Colonic mucosa (tissue), 4 donors: ENCODE results near the gene ARHGAP22. TPM values are rescaled to one million over a fixed set of nuclear protein-coding genes. Genes with fewer than 3 reads are reported as not detected.

Experiments
- DNase-seq: peaks from one replicate; pipeline ENCODE4 v3.0.0-alpha.2; 2020
- H3K27ac ChIP-seq: fragments of 200-600 bp; one replicate; pipeline ENCODE4 v1.8.0; 2021
- H3K27me3 ChIP-seq: fragments of 200-600 bp; one replicate; pipeline ENCODE4 v1.8.0; 2021
- H3K36me3 ChIP-seq: fragments of 200-600 bp; one replicate; pipeline ENCODE4 v1.8.0; 2021
- H3K4me1 ChIP-seq: fragments of 200-600 bp; one replicate; pipeline ENCODE4 v1.8.0; 2021; ENCODE audit warnings: mild to moderate bottlenecking
- H3K4me3 ChIP-seq: fragments of 200-600 bp; one replicate; pipeline ENCODE4 v1.8.0; 2021
- H3K9ac ChIP-seq, 2 donors: one replicate each; pipeline ENCODE4 v1.7.0; 2013; ENCODE audit warnings: control low read depth in 2 of 2, low read depth in 2 of 2, low read length in 2 of 2
- H3K9me3 ChIP-seq: fragments of 200-600 bp; one replicate; pipeline ENCODE4 v1.8.0; 2021
- CTCF ChIP-seq: fragments of 200-600 bp; IDR thresholded peaks from one replicate; pipeline ENCODE4 v1.8.0; 2022; ENCODE audit warnings: antibody characterized with exemption, mild to moderate bottlenecking
- intact Hi-C: fragments of 100-400 bp; cut with DNase I; formaldehyde crosslinking; loops from one replicate; pipeline ENCODE4 v1.14.1; 2022
- total RNA-seq, 2 donors: library from RNA; stranded (reverse); fragmentation: NEBNext Ultra II Directional in 1 of 2; extraction: Animal tissue kit (Norgen Biotek cat#: 25700) in 1 of 2; gene quantifications; one replicate each; pipeline ENCODE4 v1.2.1, GENCODE V29; 2021
- donor health status: healthy.
- donor health status: DM: no; HTN: no; CAD: no.
- donor health status: DM: no; HTN: no; CAD: no.

ARHGAP22 gene
- total RNA-seq, 2 donors from 2014 or later, result 0.86 to 1.6 TPM

- intact Hi-C loops, result no loop called here
- no peaks in the 10 kb centered on the region for H3K4me1 ChIP-seq
- peak; percentile 4 for DNase-seq
Observed at GRCh38 chr10:48494611-48495010, 110.3 kb downstream of the ARHGAP22 start.

DNA sequence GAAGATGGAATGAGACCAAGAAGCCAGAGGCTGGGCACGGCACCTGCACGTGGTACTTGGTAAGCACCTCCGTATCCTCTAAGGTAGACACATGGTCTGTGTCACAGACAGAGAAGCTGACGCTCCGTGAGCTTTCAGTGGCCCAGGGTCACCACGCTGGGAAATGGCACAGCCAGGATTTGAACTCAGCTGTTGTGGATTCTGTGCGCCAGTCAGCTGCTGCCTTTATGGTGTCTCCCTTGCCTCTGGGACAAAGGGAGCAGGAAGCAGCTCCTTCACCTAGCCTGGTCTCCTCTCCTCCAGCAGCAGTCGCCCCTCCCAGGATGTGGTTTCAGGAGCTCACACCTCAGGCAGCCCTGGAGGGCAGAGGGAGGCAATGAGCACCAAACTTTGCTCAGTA lies 110.8 kb downstream of the ARHGAP22 start:
- TF ChIP-seq CTCF, result no peak
- DNase-seq, result peak; percentile 6
- intact Hi-C loops, result no loop called here

More at GRCh38 chr10:48494611-48495010, 110.3 kb downstream of the ARHGAP22 start:
- Histone ChIP-seq H3K27ac (no peak overlapping the region), H3K9ac (no peak overlapping the region), H3K9me3 (no peaks in the 10 kb centered on the region), H3K36me3 (no peaks in the 10 kb centered on the region), H3K27me3 (no peaks in the 10 kb centered on the region), H3K4me3 (no peak overlapping the region)
- no peak for TF ChIP-seq CTCF

GRCh38 chr10:48493083-48493871 lies 111.6 kb downstream of the ARHGAP22 start:
- Histone ChIP-seq H3K9me3 (no peaks in the 10 kb centered on the region), H3K27me3 (no peaks in the 10 kb centered on the region), H3K4me1 (no peaks in the 10 kb centered on the region), H3K4me3 (no peak overlapping the region), H3K9ac (no peak overlapping the region), H3K36me3 (no peaks in the 10 kb centered on the region), H3K27ac (no peak overlapping the region)
- intact Hi-C loops, result no loop called here
- no peak for TF ChIP-seq CTCF
- peak; percentile 16 for DNase-seq

More for the DNA sequence above, 110.8 kb downstream of the ARHGAP22 start:
- no peak overlapping the region for H3K9ac ChIP-seq
- no peaks in the 10 kb centered on the region for H3K36me3 ChIP-seq
- no peak overlapping the region for H3K27ac ChIP-seq
- no peaks in the 10 kb centered on the region for H3K4me1 ChIP-seq
- H3K9me3 ChIP-seq, result no peaks in the 10 kb centered on the region
- H3K4me3 ChIP-seq, result no peak overlapping the region
- no peaks in the 10 kb centered on the region for H3K27me3 ChIP-seq

DNA sequence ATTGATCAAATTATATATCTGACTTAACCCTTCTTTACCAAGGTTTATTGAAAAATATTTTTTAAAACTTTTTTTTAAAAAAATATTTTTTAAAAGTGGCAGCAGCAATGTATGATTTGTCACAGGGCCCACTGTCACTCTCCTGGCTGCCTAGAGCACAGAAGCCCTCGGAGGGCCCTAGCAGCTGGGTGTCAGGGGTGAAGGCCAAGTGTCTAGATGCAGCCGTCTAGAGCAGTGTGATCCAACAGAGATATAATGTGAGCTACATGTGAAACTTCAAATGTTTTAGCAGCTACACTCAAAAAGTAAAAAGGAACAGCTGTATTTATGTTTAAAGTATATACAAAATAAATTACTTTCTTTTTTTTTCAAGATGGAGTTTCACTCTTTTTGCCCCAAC lies 112.7 kb downstream of the ARHGAP22 start:
- H3K27me3 ChIP-seq, result no peaks in the 10 kb centered on the region
- no peak for TF ChIP-seq CTCF
- H3K4me3 ChIP-seq, result no peak overlapping the region
- no peak for DNase-seq
- H3K27ac ChIP-seq, result no peak overlapping the region
- H3K36me3 ChIP-seq, result no peaks in the 10 kb centered on the region
- H3K4me1 ChIP-seq, result no peaks in the 10 kb centered on the region
- no peak overlapping the region for H3K9ac ChIP-seq
- H3K9me3 ChIP-seq, result no peaks in the 10 kb centered on the region
- intact Hi-C loops, result no loop called here

DNA sequence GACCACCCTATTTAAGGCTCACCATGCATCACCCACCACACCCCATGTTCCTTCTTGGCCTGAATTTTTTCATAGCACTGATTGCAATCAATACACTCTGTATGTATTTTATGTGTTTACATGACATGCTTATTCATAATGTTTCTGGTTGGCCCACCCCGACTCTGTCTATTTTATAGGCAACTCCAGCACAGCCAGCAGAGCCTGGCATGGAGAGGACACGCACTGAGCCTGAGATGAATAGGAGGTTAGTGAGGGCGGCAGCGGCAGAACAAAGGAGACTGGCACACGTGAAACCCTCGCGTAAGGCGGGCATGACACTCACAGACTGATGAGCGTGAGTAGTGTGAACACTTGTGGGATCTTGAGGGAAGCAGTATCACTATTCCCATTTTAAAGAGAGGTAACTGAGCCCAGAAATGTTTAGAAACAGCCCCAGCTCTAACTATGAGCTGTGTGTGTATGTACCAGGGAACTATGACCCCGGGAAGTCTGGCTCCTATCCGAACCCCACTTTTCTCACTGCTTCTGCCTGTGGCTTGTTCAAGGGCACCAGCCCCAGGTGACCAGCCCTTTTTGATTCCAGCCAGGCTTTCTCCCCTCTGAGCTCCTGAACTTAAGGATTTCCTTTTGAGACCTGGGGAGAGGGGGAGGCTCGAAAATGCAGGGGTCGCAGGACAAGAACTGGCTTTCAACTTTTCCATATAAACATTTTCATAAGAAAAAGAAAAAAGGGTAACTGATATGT lies 113.3 kb downstream of the ARHGAP22 start:
- Histone ChIP-seq H3K4me3 (no peak overlapping the region), H3K27ac (no peak overlapping the region), H3K27me3 (no peaks in the 10 kb centered on the region), H3K9ac (no peak overlapping the region), H3K36me3 (no peaks in the 10 kb centered on the region), H3K9me3 (no peaks in the 10 kb centered on the region), H3K4me1 (no peaks in the 10 kb centered on the region)
- no peak for TF ChIP-seq CTCF
- peak; percentile 6 for DNase-seq
- intact Hi-C loops, result no loop called here
